Keratinocyte (primary cell): Measurements from ENCODE around the gene ADAM22. TPM values are rescaled to one million over a fixed set of nuclear protein-coding genes. Genes with fewer than 3 reads are reported as not detected.

Experiments
- DNase-seq: peaks from one replicate; pipeline ENCODE4 v3.0.0-alpha.2; 2011; ENCODE audit warnings: low read depth, missing footprints, low spot score
- FAIRE-seq: peaks from 2 replicates; lab custom pipeline; 2011; peaks lifted over from hg19 to GRCh38; lab: Jason Lieb, UNC
- H2AFZ ChIP-seq: 2 replicates; pipeline ENCODE4 v1.6.0; 2012; ENCODE audit warnings: low read length, control low read depth, inconsistent platforms; ENCODE audit not compliant: control insufficient read depth
- H3K27ac ChIP-seq: 2 replicates; pipeline ENCODE4 v1.5.1; 2011; ENCODE audit warnings: low read length; ENCODE audit not compliant: control insufficient read depth, insufficient read depth
- H3K27me3 ChIP-seq: 3 replicates; pipeline ENCODE4 v1.6.0; 2011; ENCODE audit warnings: low read length; ENCODE audit not compliant: control insufficient read depth, insufficient read depth; ENCODE audit errors: extremely low read depth
- H3K36me3 ChIP-seq, 2 experiments: 2 replicates in 1 of 2; 3 replicates in 1 of 2; pipeline ENCODE4 v1.5.1; 2011; ENCODE audit warnings: low read length in 2 of 2, mild to moderate bottlenecking in 1 of 2; ENCODE audit not compliant: control insufficient read depth in 2 of 2, insufficient read depth in 2 of 2; ENCODE audit errors: extremely low read depth in 1 of 2
- H3K4me1 ChIP-seq: 3 replicates; pipeline ENCODE4 v1.5.1; 2011; ENCODE audit warnings: low read length; ENCODE audit not compliant: control insufficient read depth, insufficient read depth; ENCODE audit errors: extremely low read depth
- H3K4me2 ChIP-seq: 3 replicates; pipeline ENCODE4 v1.6.0; 2011; ENCODE audit warnings: low read depth, low read length; ENCODE audit not compliant: control insufficient read depth, insufficient read depth; ENCODE audit errors: extremely low read depth
- H3K4me3 ChIP-seq, 3 experiments: fragments of 200-600 bp in 1 of 3; sonication (generic) in 1 of 3; 2 replicates in 2 of 3; 3 replicates in 1 of 3; pipeline ENCODE4 v1.5.1; 2011 to 2016; ENCODE audit warnings: low read length in 3 of 3, mild to moderate bottlenecking in 3 of 3, control low read depth in 2 of 3, inconsistent platforms in 1 of 3, low read depth in 1 of 3, mixed read lengths in 1 of 3, mixed run types in 1 of 3, moderate library complexity in 1 of 3; ENCODE audit not compliant: control insufficient read depth in 2 of 3, insufficient read depth in 2 of 3; ENCODE audit errors: extremely low read depth in 1 of 3
- H3K79me2 ChIP-seq: 2 replicates; pipeline ENCODE4 v1.6.0; 2012; ENCODE audit warnings: low read length; ENCODE audit not compliant: control insufficient read depth, insufficient read depth
- H3K9ac ChIP-seq: 3 replicates; pipeline ENCODE4 v1.6.0; 2011; ENCODE audit warnings: low read length; ENCODE audit not compliant: control insufficient read depth, insufficient read depth; ENCODE audit errors: extremely low read depth
- H3K9me1 ChIP-seq: 3 replicates; pipeline ENCODE4 v1.6.0; 2011; ENCODE audit warnings: low read length; ENCODE audit not compliant: control insufficient read depth, insufficient read depth; ENCODE audit errors: extremely low read depth
- H3K9me3 ChIP-seq: 2 replicates; pipeline ENCODE4 v1.5.1; 2012; ENCODE audit warnings: low read depth, low read length; ENCODE audit not compliant: control insufficient read depth
- H4K20me1 ChIP-seq: 3 replicates; pipeline ENCODE4 v1.6.0; 2011; ENCODE audit warnings: low read length; ENCODE audit not compliant: control insufficient read depth, insufficient read depth; ENCODE audit errors: extremely low read depth
- EZH2 ChIP-seq: IDR thresholded peaks from one replicate; pipeline ENCODE4 v1.6.1; 2012; ENCODE audit warnings: inconsistent platforms, mild to moderate bottlenecking, low read length, moderate library complexity
- dilution Hi-C: fragments of 300-500 bp; cut with MboI; formaldehyde crosslinking; loops from one replicate; pipeline ENCODE4 v1.7.0; 2020; ENCODE audit warnings: low sequenced_read_pairs; ENCODE audit not compliant: extremely low pct_ligation_motif_present
- polyA plus RNA-seq, 5 experiments: library from polyadenylated mRNA; depleted of rRNA in 3 of 5; stranded (reverse) in 3 of 5; stranded (forward) in 1 of 5; unstranded in 1 of 5; fragments of >200 nt; gene quantifications; 1 replicate in 1 of 5; 2 replicates in 3 of 5; 3 replicates in 1 of 5; pipeline versions ENCODE4 v1.2.1 to v1.2.3, GENCODE V29; 2011 to 2012; ENCODE audit warnings: missing spikeins in 2 of 5, low read depth in 1 of 5, low replicate concordance in 1 of 5
- TF ChIP-seq, protein P1 (sequence below), 3 experiments: IDR thresholded peaks in 1 of 3; conservative IDR thresholded peaks in 1 of 3; optimal IDR thresholded peaks in 1 of 3; 2 replicates in 2 of 3; 3 replicates in 1 of 3; pipeline versions ENCODE3 to v1.5.1; 2011; ENCODE audit warnings: low read length in 3 of 3, mild to moderate bottlenecking in 3 of 3, moderate library complexity in 2 of 3, control low read depth in 1 of 3, inconsistent platforms in 1 of 3; ENCODE audit not compliant: insufficient read depth in 2 of 3; ENCODE audit errors: extremely low read depth in 1 of 3

Gene ADAM22
- polyA plus RNA-seq, 1 donor (not counting 4 experiments of a cell fraction or from before 2014, with no cell fraction given) = 0.07 TPM

DNA sequence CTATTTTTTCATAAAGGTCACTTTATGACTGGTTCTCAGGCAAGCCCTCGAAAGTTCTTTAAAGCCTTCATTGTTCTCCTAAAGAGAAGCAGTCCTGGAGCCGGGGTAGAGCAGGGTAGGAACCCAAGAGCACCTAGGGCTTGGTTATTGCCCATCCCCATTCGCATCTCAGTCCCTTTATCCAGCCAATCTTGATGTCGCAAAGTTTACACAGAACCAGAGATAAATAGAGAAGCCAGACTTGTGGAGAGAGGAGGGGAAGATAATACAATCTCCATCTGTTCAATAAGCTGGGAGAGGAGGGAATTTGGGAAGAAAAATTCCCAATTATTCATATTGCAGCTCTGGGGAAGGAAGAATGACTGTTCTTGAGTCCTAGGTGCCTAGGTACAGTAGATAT, 292.1 kb downstream of the ADAM22 start:
- DNase-seq (no peak), FAIRE-seq (no peak)
- TF ChIP-seq, protein P1, sequence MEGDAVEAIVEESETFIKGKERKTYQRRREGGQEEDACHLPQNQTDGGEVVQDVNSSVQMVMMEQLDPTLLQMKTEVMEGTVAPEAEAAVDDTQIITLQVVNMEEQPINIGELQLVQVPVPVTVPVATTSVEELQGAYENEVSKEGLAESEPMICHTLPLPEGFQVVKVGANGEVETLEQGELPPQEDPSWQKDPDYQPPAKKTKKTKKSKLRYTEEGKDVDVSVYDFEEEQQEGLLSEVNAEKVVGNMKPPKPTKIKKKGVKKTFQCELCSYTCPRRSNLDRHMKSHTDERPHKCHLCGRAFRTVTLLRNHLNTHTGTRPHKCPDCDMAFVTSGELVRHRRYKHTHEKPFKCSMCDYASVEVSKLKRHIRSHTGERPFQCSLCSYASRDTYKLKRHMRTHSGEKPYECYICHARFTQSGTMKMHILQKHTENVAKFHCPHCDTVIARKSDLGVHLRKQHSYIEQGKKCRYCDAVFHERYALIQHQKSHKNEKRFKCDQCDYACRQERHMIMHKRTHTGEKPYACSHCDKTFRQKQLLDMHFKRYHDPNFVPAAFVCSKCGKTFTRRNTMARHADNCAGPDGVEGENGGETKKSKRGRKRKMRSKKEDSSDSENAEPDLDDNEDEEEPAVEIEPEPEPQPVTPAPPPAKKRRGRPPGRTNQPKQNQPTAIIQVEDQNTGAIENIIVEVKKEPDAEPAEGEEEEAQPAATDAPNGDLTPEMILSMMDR (optimal IDR thresholded peaks at IDR 0.05 in 1 of 3, IDR thresholded peaks at IDR 0.05 in 1 of 3, conservative IDR thresholded peaks at IDR 0.05 in 1 of 3; ENCODE audit: extremely low read depth in 1 of 3, insufficient read depth in 2 of 3, low read length in 3 of 3) = no peak
- H3K9me3 ChIP-seq = no peaks in the 10 kb centered on the region
- H3K4me2 ChIP-seq = no peak overlapping the region
- dilution Hi-C loops = no loop called here
- H3K36me3 ChIP-seq = no peaks in the 10 kb centered on the region
- H3K9ac ChIP-seq = no peak overlapping the region
- H2AFZ ChIP-seq = no peak overlapping the region
- H3K79me2 ChIP-seq = no peaks in the 10 kb centered on the region
- no peak overlapping the region for H3K27ac ChIP-seq
- H4K20me1 ChIP-seq = no peaks in the 10 kb centered on the region
- H3K4me3 ChIP-seq = no peak overlapping the region
- peaks cover 18% of the 10 kb centered on the region for H3K4me1 ChIP-seq
- no peaks in the 10 kb centered on the region for H3K27me3 ChIP-seq
- no peaks in the 10 kb centered on the region for H3K9me1 ChIP-seq

DNA sequence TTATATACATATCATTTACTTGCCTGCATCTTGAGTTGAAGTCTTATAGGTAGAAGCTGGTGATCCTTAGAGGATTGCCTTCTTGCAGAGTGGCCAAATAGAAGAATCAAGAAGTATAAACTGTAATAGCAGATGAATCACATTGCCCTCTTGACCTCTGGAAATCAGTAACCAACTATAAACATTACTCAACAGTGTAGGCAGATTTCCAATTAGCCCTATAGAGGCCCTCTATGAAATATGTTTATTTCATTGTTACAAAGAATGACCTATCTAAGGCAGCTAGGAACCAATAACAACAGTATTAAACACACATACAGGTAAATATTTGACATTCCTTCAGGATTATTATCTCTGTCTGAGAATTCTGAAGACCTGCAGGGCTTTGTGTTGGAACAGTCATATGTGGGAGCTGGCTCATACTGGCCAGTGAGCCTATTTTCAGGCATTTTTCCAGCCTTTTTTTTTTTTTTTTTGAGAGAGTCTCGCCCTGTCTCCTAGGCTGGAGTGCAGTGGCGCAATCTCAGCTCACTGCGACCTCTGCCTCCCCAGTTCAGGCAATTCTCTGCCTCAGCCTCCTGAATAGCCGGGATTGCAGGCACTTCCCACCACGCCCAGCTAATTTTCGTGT, 292.9 kb downstream of the ADAM22 start:
- Histone ChIP-seq H3K9me1 (no peaks in the 10 kb centered on the region), H3K9me3 (no peaks in the 10 kb centered on the region), H3K27ac (no peak overlapping the region), H3K79me2 (no peaks in the 10 kb centered on the region), H4K20me1 (no peaks in the 10 kb centered on the region), H3K9ac (no peak overlapping the region), H3K4me2 (no peak overlapping the region), H3K4me3 (no peak overlapping the region), H3K27me3 (no peaks in the 10 kb centered on the region), H3K36me3 (no peaks in the 10 kb centered on the region), H2AFZ (no peak overlapping the region), H3K4me1 (peaks cover 18% of the 10 kb centered on the region)
- DNase-seq = peak; percentile 85
- peak; percentile 57 for FAIRE-seq
- dilution Hi-C loops = no loop called here
- TF ChIP-seq, protein P1 (optimal IDR thresholded peaks at IDR 0.05 in 1 of 3, IDR thresholded peaks at IDR 0.05 in 1 of 3, conservative IDR thresholded peaks at IDR 0.05 in 1 of 3; ENCODE audit: extremely low read depth in 1 of 3, insufficient read depth in 2 of 3, low read length in 3 of 3) = no peak
- no peak for TF ChIP-seq EZH2
